GM19043 (cell line): ENCODE data around the gene SPINT1.

Experiments
- ATAC-seq: cut with Tn5 transposase; IDR thresholded peaks from one replicate; pipeline ENCODE4 v1.9.1; 2021; ENCODE audit warnings: low read depth; ENCODE audit not compliant: unreplicated experiment

SPINT1 gene

GRCh38 chr15:40891138-40891537 is 47.3 kb downstream of the SPINT1 start:
- no peak for ATAC-seq

- ATAC-seq, result no peak
Measured at GRCh38 chr15:40891810-40892446, 48.1 kb downstream of the SPINT1 start.

- no peak for ATAC-seq
Measured at GRCh38 chr15:40892447-40893012, 48.7 kb downstream of the SPINT1 start.

DNA sequence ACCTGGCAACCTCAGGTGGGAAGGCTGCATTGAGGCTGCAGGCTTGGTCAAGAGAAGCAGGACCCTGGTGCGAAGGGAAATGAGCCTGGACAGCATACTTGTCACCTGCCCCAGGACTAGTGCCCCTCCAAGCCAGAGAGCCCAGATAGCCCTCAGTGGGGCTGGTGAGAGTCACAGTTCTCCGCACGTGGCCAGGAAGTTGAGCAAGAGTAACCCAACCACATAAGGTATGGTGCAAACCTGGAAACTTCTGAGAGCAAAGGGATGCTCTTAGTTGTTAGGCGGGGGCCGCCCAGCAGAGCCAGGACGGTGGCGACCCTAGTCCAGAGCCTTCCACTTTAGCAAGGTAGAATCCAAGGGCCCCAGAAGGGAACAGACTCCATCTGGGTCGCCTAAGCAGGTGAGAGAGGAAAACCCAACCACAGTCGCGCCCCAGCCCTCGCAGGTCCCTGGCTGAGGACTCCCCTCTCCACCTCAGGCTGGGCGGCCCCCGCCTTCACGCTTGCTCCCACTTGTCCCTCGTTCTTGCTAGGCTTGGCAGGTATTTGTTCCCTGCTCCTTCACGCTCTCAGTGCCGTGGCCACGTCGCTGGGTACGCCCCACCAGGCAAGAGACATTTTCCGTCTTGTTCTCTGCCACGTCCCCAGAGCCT is 49.3 kb downstream of the SPINT1 start:
- no peak for ATAC-seq

- peak; percentile 90 for ATAC-seq
Measured at GRCh38 chr15:40893733-40894680, 50.2 kb downstream of the SPINT1 start, which contains the start of gene VPS18. TSS of gene VPS18 (plus strand) at chr15:40894450. CDS start at chr15:40894769, 319 bp downstream.

DNA sequence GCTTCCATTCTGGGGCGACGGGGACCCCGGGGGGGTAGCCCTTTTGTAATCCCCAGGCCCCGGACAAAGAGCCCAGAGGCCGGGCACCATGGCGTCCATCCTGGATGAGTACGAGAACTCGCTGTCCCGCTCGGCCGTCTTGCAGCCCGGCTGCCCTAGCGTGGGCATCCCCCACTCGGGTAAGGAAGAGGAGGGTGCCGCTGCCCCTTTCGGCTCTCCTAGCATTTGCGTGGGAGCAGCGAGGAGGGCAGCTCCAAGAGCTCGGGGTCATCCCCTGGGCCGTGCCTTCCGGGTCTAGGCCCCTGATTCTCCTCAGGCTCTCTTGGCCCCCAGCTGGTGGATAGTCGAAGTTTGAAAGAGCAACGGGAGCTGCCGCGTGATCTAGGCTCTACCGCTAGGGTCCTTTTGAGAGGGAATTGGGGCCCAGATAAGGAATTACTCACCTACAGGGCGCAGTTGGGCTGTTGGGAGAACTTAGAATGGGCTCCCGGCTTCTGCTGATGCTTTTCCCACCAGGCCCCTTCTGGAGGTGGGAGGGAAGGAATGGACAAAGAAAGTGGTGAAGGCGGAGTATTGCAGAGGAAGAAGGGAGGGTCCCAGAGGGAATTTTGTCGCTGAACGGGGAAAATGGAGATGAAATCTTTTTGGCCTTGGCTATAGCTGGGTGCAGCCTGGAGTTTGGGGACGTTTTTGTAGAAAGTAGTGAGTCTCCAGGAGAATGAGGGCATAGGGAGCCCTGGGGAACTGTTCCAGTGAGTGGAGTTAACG is 51.0 kb downstream of the SPINT1 start:
- ATAC-seq, result no peak

GRCh38 chr15:40899536-40900207 is 55.8 kb downstream of the SPINT1 start:
- no peak for ATAC-seq

- ATAC-seq, result no peak
Measured at GRCh38 chr15:40900256-40901052, 56.6 kb downstream of the SPINT1 start.

DNA sequence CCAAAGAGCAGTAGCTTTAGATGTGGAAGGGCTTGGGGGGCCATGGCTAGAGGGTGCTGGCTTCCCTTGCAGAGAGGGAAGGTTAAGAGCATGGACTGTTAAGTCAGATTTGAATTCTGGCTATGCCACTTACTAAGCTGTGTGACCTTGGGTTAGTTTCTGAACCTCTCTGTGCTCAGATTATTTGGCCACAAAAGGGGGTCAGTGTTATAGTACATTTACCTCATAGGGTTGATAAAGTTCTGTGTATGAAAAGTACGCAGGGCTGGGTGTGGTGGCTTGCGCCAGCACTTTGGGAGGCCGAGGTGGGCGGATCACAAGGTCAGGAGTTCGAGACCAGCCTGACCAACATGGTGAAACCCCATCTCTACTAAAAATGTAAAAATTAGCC is 57.2 kb downstream of the SPINT1 start:
- no peak for ATAC-seq

DNA sequence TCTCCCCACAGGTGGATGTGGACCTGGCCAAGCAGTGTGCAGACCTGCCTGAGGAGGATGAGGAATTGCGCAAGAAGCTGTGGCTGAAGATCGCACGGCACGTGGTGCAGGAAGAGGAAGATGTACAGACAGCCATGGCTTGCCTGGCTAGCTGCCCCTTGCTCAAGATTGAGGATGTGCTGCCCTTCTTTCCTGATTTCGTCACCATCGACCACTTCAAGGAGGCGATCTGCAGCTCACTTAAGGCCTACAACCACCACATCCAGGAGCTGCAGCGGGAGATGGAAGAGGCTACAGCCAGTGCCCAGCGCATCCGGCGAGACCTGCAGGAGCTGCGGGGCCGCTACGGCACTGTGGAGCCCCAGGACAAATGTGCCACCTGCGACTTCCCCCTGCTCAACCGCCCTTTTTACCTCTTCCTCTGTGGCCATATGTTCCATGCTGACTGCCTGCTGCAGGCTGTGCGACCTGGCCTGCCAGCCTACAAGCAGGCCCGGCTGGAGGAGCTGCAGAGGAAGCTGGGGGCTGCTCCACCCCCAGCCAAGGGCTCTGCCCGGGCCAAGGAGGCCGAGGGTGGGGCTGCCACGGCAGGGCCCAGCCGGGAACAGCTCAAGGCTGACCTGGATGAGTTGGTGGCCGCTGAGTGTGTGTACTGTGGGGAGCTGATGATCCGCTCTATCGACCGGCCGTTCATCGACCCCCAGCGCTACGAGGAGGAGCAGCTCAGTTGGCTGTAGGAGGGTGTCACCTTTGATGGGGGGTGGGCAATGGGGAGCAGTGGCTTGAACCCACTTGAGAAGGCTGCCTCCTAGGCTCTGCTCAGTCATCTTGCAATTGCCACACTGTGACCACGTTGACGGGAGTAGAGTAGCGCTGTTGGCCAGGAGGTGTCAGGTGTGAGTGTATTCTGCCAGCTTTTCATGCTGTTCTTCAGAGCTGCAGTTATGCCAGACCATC is 59.0 kb downstream of the SPINT1 start:
- ATAC-seq, result no peak

DNA sequence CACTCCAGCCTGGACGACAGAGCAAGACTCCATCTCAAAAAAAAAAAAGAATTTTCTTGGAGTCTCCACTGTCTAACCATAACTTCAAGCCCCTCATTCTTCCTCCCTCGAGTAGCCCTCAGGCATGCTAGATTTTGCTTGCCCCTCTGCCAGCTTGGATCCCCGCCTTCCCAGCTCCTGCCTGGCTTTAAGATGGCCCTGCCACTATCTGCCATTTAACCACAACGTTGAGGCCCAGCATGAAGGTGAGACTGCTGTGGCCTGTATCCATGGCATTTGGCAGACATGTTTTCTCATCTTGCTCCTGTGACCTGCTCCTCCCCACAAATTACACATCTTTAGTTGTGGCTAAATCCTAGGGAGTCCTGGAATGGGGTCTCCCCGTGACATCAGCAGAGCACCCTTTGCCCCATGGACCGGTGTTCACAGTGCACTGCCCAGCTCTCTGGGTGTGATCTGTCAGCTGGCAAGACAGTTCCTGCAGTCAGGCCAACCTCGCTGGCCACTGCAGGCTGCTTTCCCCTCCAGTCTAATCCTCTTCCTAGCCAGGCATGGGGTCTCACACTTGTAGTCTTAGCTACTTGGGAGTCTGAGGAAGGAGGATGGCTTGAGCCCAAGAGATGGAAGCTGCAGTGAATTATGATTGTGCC is 60.8 kb downstream of the SPINT1 start:
- ATAC-seq, result no peak

DNA sequence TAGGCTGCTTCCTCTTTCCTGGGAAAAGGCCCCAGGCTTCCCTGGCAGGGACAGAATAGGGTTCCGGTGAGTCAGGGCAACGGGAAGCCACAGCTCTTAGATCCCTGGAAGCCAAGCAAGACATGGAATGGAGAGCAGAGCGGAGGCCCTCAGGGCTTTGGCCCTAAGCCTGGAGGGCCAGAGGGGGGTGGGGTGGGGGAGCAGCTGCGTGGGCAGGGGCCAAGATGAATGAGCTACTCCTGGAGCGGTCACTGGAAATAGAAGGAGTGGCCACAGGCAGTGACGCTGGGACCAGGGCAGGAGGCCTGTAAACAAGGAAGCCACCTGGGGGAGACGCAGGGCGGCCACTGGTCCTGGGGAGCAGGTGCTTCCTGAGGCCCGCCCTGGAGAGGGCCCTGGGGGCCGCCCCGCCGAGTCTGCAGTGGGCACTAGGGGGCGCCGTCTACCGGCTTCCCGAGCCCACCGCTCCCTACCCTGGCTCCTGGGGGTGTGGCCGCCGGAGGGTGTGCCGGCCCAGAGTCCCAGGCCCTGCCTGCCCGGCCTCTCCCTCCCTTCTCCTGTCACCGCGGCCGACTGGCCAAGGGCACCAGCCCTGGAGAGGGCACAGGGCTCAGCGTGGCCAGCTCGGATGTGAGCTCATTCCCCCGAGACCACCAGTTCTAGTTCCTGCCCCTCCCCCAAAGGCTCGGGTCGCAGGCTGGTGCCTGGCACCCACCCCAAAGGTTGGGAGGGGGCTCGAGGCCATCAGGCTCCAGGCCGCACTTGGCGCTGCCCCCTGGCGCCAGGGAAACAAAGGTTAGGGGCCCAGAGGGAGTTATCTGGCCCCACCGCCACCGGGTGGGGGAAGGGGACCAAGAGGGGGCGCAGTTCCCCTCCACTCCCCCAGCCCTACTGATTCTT is 62.5 kb downstream of the SPINT1 start:
- peak; percentile 60 for ATAC-seq

- ATAC-seq, result no peak
Measured at GRCh38 chr15:40906991-40907802, 63.3 kb downstream of the SPINT1 start.
